Endothelial cell of umbilical vein (primary cell): ENCODE measurements around the gene ALDH3A2.

Experiments used
- CTCF ChIP-seq, 2 donors: IDR thresholded peaks; 1 replicate in 1 of 2; 2 replicates in 1 of 2; pipeline ENCODE4 v1.5.1; 2011; ENCODE audit warnings: low read length in 2 of 2, mild to moderate bottlenecking in 2 of 2, moderate library complexity in 2 of 2, control low read depth in 1 of 2, inconsistent platforms in 1 of 2, low read depth in 1 of 2; ENCODE audit not compliant: insufficient read depth in 1 of 2; ENCODE audit errors: extremely low read depth in 1 of 2
- EZH2 ChIP-seq: IDR thresholded peaks from 2 replicates; pipeline ENCODE4 v1.6.1; 2012; ENCODE audit warnings: borderline replicate concordance, low read depth, mild to moderate bottlenecking, moderate library complexity, low read length, inconsistent platforms; ENCODE audit not compliant: severe bottlenecking
- GATA2 ChIP-seq: IDR thresholded peaks from 2 replicates; pipeline ENCODE4 v1.7.0; 2011; ENCODE audit warnings: low read depth, mild to moderate bottlenecking, moderate library complexity, mixed read lengths, low read length; ENCODE audit not compliant: insufficient read length, insufficient read depth
- JUN ChIP-seq: IDR thresholded peaks from 2 replicates; pipeline ENCODE4 v1.6.1; 2011; ENCODE audit warnings: borderline replicate concordance, low read depth; ENCODE audit not compliant: insufficient read length, insufficient read depth
- MYC ChIP-seq: IDR thresholded peaks from one replicate; pipeline ENCODE4 v1.6.1; 2011; ENCODE audit warnings: mild to moderate bottlenecking, low read depth, low read length
- POLR2A ChIP-seq: IDR thresholded peaks from 2 replicates; pipeline ENCODE4 v1.6.1; 2012; ENCODE audit warnings: low read depth, mild to moderate bottlenecking, control low read depth, low read length
- POLR2AphosphoS5 ChIP-seq: IDR thresholded peaks from 2 replicates; pipeline ENCODE4 v1.6.1; 2012; ENCODE audit warnings: low read depth, mild to moderate bottlenecking, control low read depth, low read length, moderate library complexity; ENCODE audit not compliant: insufficient read depth

DNA sequence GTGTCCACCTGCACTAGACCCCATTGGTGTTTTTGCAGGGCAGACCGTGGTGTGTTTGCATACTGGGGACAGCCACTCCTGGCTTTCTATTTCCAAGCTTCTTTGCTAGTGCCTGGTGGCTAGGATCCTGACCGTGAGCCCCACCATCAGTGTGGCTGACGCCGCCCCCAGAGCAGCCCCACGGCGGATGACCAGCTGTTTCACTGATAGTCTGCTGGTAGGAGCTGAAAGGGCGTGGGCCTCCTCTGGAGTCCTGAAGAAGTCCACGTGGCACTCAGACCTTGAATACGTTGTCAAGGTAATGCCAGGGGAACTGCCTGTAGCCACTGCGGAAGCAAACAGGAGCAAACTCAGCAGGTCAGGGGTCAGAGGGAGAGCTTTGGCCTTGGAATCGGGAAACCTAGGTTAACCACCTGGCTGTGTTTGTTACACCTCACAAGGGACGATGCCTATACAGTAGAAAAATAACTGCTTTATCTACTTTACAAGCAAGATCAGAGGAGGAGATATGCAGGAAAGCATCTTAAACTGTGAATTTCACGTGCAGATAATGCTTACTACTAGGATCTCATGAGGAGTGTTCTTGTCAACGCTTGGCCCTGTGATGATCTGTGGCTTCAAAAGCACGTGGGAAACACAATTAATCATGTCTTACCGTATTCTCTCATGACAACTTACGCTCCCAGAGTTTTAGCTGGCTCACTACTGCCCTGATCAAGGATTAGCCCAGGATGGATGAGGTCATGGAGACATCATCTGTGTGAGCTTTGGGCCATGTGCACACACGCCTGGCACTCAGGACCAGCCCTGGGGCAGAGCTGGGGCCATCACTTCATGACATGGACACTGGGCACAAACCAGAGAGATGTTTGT is 30.3 kb downstream of the ALDH3A2 start:
- TF ChIP-seq POLR2A: no peak
- no peak for TF ChIP-seq POLR2AphosphoS5
- no peak for TF ChIP-seq CTCF (IDR thresholded peaks at IDR 0.05; ENCODE audit: extremely low read depth in 1 of 2, insufficient read depth in 1 of 2, low read depth in 1 of 2, low read length in 2 of 2)
- no peak for TF ChIP-seq JUN
- TF ChIP-seq MYC: no peak
- TF ChIP-seq GATA2: no peak
- no peak for TF ChIP-seq EZH2
